T-cell (primary cell): ENCODE results near the gene TRIP12. TPM values are rescaled to one million over a fixed set of nuclear protein-coding genes. Genes with fewer than 3 reads are reported as not detected.

Experiments used
- ATAC-seq, 4 experiments: fragments of 200-7000 bp in 3 of 4; fragments of 150-1000 bp in 1 of 4; cut with Tn5 transposase; replicated peaks in 1 of 4; 1 replicate in 3 of 4; 2 replicates in 1 of 4; pipeline ENCODE4 v1.10.0; 2021; ENCODE audit warnings: moderate library complexity in 3 of 4, mild to moderate bottlenecking in 2 of 4, moderate number of reproducible peaks in 1 of 4
- CTCF ChIA-PET, 2 donors: fragments of 300-600 bp; sonication (Branson Sonifier 250); formaldehyde crosslinking; loops; one replicate each; lab custom pipeline; 2022; ENCODE audit warnings: antibody characterized with exemption in 2 of 2; lab: Charles Lee
- POLR2A ChIA-PET, 2 donors: fragments of 300-600 bp; sonication (Branson Sonifier 250); formaldehyde crosslinking; loops; one replicate each; lab custom pipeline; 2022; ENCODE audit warnings: antibody characterized with exemption in 2 of 2; lab: Charles Lee
- DNase-seq, 35 experiments: peaks; one replicate each; pipeline versions ENCODE4 v3.0.0 to v3.0.0-alpha.2; 2013 to 2023
- H3K27ac ChIP-seq: one replicate; pipeline ENCODE4 v1.5.1; 2013; ENCODE audit warnings: low read length
- H3K27me3 ChIP-seq, 2 experiments: replicated peaks in 1 of 2; 1 replicate in 1 of 2; 2 replicates in 1 of 2; pipeline versions ENCODE4 v1.6.1 to v1.7.0; 2013; ENCODE audit warnings: low read length in 1 of 2, mixed read lengths in 1 of 2; ENCODE audit not compliant: control insufficient read depth in 2 of 2, insufficient read depth in 2 of 2; ENCODE audit errors: extremely low read depth in 1 of 2
- H3K36me3 ChIP-seq, 2 donors: 1 replicate in 1 of 2; 2 replicates in 1 of 2; pipeline versions ENCODE4 v1.6.1 to v1.7.0; 2013; ENCODE audit warnings: low read length in 1 of 2; ENCODE audit not compliant: control insufficient read depth in 2 of 2, insufficient read depth in 1 of 2; ENCODE audit errors: extremely low read depth in 1 of 2
- H3K4me1 ChIP-seq, 2 experiments: 1 replicate in 1 of 2; 2 replicates in 1 of 2; pipeline versions ENCODE4 v1.6.1 to v1.7.0; 2013; ENCODE audit warnings: low read length in 2 of 2, mixed read lengths in 1 of 2; ENCODE audit not compliant: insufficient read depth in 2 of 2, control insufficient read depth in 1 of 2; ENCODE audit errors: extremely low read depth in 1 of 2
- H3K4me3 ChIP-seq, 2 donors: 1 replicate in 1 of 2; 2 replicates in 1 of 2; pipeline versions ENCODE4 v1.5.1 to v1.7.0; 2013; ENCODE audit warnings: mild to moderate bottlenecking in 2 of 2, low read length in 1 of 2, moderate library complexity in 1 of 2; ENCODE audit not compliant: control insufficient read depth in 1 of 2; ENCODE audit errors: extremely low read depth in 1 of 2
- H3K9me3 ChIP-seq: 2 replicates; pipeline ENCODE4 v1.7.0; 2013
- H3K27ac Mint-ChIP-seq, 2 donors: one replicate each; pipeline ENCODE4 v1.8.0; 2020 to 2021; ENCODE audit warnings: mild to moderate bottlenecking in 2 of 2, mixed read lengths in 2 of 2
- H3K27me3 Mint-ChIP-seq, 2 donors: one replicate each; pipeline ENCODE4 v1.8.0; 2021 to 2022; ENCODE audit warnings: mixed read lengths in 2 of 2
- H3K36me3 Mint-ChIP-seq: one replicate; pipeline ENCODE4 v1.8.0; 2021; ENCODE audit warnings: mixed read lengths
- H3K4me1 Mint-ChIP-seq, 3 donors: one replicate each; pipeline ENCODE4 v1.8.0; 2020 to 2022; ENCODE audit warnings: mixed read lengths in 3 of 3, mild to moderate bottlenecking in 1 of 3
- H3K4me3 Mint-ChIP-seq, 3 donors: one replicate each; pipeline ENCODE4 v1.8.0; 2020 to 2022; ENCODE audit warnings: mild to moderate bottlenecking in 3 of 3, mixed read lengths in 3 of 3, moderate library complexity in 3 of 3
- H3K9me3 Mint-ChIP-seq, 3 donors: one replicate each; pipeline ENCODE4 v1.8.0; 2020 to 2022; ENCODE audit warnings: mixed read lengths in 3 of 3
- WGBS: methylation state at CpG from one replicate; pipeline ENCODE4 v1.1.5; 2013; ENCODE audit warnings: missing lambda C conversion rate; ENCODE audit not compliant: insufficient coverage; 5-methylcytosine and 5-hydroxymethylcytosine counted together
- total RNA-seq, 35 experiments: library from RNA in 6 of 35; stranded (reverse) in 6 of 35; fragments of 120-200 nt in 1 of 35; gene quantifications; one replicate each; pipeline versions ENCODE4 v1.2.1 to v1.2.4 and lab custom pipeline; 2013 to 2026

TRIP12 gene
- total RNA-seq, 5 donors from 2014 or later (not counting 1 experiment from before 2014, with no cell fraction given), result 185 to 219 (median 192) TPM

DNA sequence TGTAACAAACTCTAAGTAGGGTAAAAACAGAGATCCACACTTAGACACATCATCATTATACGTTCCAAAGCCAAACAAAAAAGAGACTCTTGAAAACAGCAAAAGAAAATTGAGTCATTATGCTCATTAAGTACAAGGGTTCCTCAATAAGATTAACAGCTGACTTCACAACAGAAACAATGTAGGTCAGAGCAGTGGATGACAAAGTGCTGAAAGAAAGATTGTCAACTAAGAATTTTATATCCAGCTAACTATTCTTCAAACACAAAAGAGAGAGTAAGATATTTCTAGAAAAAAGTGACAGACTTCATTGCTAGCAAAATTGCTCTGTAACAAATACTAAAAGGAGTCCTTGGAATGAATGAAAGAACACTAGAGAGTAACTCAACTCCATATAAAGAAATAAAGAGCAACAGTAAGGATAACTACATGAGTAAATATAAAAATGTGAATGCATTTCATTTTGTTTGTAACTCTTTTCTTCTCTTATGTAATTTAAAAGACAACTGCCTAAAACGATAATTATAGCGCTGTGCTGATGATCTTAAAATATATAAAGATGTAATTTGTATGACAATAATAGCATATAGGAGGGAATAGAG, 183.7 kb downstream of the TRIP12 start:
- H3K4me3 Mint-ChIP-seq, result no peak overlapping the region
- Histone ChIP-seq H3K4me3 (no peak overlapping the region), H3K27me3 (peaks cover 0 to 2% of the 10 kb centered on the region in 2 experiments), H3K36me3 (no peaks in the 10 kb centered on the region), H3K9me3 (peaks cover 3% of the 10 kb centered on the region), H3K27ac (no peak overlapping the region), H3K4me1 (no peaks in the 10 kb centered on the region)
- DNase-seq (no peak), ATAC-seq (no peak)
- no CpG with 5 or more reads among the region's 3 CpGs for WGBS
- H3K36me3 Mint-ChIP-seq, result peaks cover 9% of the 10 kb centered on the region
- peaks cover 0 to under 1% (median 0%) of the 10 kb centered on the region in 3 donors for H3K4me1 Mint-ChIP-seq
- no peak overlapping the region for H3K27ac Mint-ChIP-seq
- peaks cover 0 to 2% of the 10 kb centered on the region in 2 donors for H3K27me3 Mint-ChIP-seq
- POLR2A ChIA-PET, result no interaction called here
- peaks cover 17 to 35% (median 25%) of the 10 kb centered on the region in 3 donors for H3K9me3 Mint-ChIP-seq
- CTCF ChIA-PET, result no interaction called here

GRCh38 chr2:229734410-229734809, 187.4 kb downstream of the TRIP12 start:
- H3K4me1 ChIP-seq, result no peaks in the 10 kb centered on the region
- no CpG with 5 or more reads among the region's 1 CpG for WGBS
- ATAC-seq (no peak), DNase-seq (no peak)
- H3K27ac ChIP-seq, result no peak overlapping the region
- no peaks in the 10 kb centered on the region for H3K36me3 ChIP-seq
- no peak overlapping the region for H3K4me3 ChIP-seq
- no peak overlapping the region for H3K27ac Mint-ChIP-seq
- H3K9me3 Mint-ChIP-seq, result peaks cover 17 to 26% (median 23%) of the 10 kb centered on the region in 3 donors
- H3K27me3 Mint-ChIP-seq, result peaks cover 2 to 6% of the 10 kb centered on the region in 2 donors
- peaks cover 0 to 6% (median 0%) of the 10 kb centered on the region in 3 donors for H3K4me1 Mint-ChIP-seq
- H3K4me3 Mint-ChIP-seq, result no peak overlapping the region
- POLR2A ChIA-PET, result no interaction called here
- peaks cover 3% of the 10 kb centered on the region for H3K9me3 ChIP-seq
- peaks cover 9% of the 10 kb centered on the region for H3K36me3 Mint-ChIP-seq
- CTCF ChIA-PET, result no interaction called here
- peaks cover 0 to 2% of the 10 kb centered on the region in 2 experiments for H3K27me3 ChIP-seq

- CTCF ChIA-PET, result no interaction called here
- ATAC-seq (no peak), DNase-seq (no peak)
- POLR2A ChIA-PET, result no interaction called here
- H3K4me3 ChIP-seq, result no peak overlapping the region
- Mint-ChIP-seq H3K4me3 (no peak overlapping the region), H3K9me3 (peaks cover 12 to 20% (median 16%) of the 10 kb centered on the region in 3 donors), H3K4me1 (peaks cover 0 to 6% (median 0%) of the 10 kb centered on the region in 3 donors), H3K36me3 (peaks cover 9% of the 10 kb centered on the region), H3K27me3 (peaks cover 2 to 6% of the 10 kb centered on the region in 2 donors), H3K27ac (no peak overlapping the region)
- WGBS, result 80% methylated on average over 1 of the region's 6 CpGs
- H3K36me3 ChIP-seq, result no peaks in the 10 kb centered on the region
- H3K4me1 ChIP-seq, result no peaks in the 10 kb centered on the region
- H3K27me3 ChIP-seq, result peaks cover 0 to 2% of the 10 kb centered on the region in 2 experiments
- no peak overlapping the region for H3K27ac ChIP-seq
- no peaks in the 10 kb centered on the region for H3K9me3 ChIP-seq
Measured at GRCh38 chr2:229733611-229734245, 188.1 kb downstream of the TRIP12 start.

- Histone ChIP-seq H3K27me3 (peaks cover 0 to 5% of the 10 kb centered on the region in 2 experiments), H3K4me3 (no peak overlapping the region), H3K4me1 (no peaks in the 10 kb centered on the region), H3K9me3 (no peaks in the 10 kb centered on the region), H3K27ac (no peak overlapping the region), H3K36me3 (no peaks in the 10 kb centered on the region)
- Mint-ChIP-seq H3K27me3 (peaks cover 2 to 6% of the 10 kb centered on the region in 2 donors), H3K27ac (no peak overlapping the region), H3K36me3 (peaks cover 8% of the 10 kb centered on the region), H3K4me3 (no peak overlapping the region), H3K4me1 (peaks cover 0 to 6% (median 0%) of the 10 kb centered on the region in 3 donors), H3K9me3 (peaks cover 10 to 11% (median 11%) of the 10 kb centered on the region in 3 donors)
- ATAC-seq, result no peak
- no peak for DNase-seq
- ChIA-PET CTCF (no interaction called here), POLR2A (no interaction called here)
- 90% methylated on average over 5 of the region's 6 CpGs for WGBS
Measured at GRCh38 chr2:229732897-229733296, 188.9 kb downstream of the TRIP12 start.

DNA sequence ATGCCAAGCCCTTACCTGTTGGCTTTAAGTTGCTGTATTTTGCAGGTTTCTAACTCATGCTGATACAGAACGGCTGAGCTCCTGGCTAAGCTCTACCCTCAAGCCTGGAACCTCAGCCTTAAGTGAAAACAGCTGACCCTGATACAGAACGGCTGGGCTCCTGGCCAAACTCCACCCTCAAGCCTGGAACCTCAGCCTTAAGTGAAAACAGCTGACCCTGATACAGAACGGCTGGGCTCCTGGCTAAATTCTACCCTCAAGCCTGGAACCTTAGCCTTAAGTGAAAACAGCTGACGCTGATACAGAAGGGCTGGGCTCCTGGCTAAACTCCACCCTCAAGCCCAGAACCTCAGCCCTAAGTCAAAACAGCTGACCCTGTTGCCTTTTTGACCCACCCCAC, 189.9 kb downstream of the TRIP12 start:
- no peak overlapping the region for H3K27ac Mint-ChIP-seq
- CTCF ChIA-PET, result interaction anchor here in 1 of 2 donors (0.7 kb wide), 1 partner anchor 20 kb away, joined by 4 read pairs; no protein-coding TSS in a partner anchor
- peaks cover 0 to 6% (median 0%) of the 10 kb centered on the region in 3 donors for H3K4me1 Mint-ChIP-seq
- no peaks in the 10 kb centered on the region for H3K4me1 ChIP-seq
- H3K4me3 Mint-ChIP-seq, result no peak overlapping the region
- H3K36me3 Mint-ChIP-seq, result peaks cover 4% of the 10 kb centered on the region
- no peak for DNase-seq
- 67% methylated on average over 4 of the region's 4 CpGs for WGBS
- H3K36me3 ChIP-seq, result no peaks in the 10 kb centered on the region
- H3K9me3 ChIP-seq, result no peaks in the 10 kb centered on the region
- peaks cover 2 to 6% of the 10 kb centered on the region in 2 donors for H3K27me3 Mint-ChIP-seq
- no peak overlapping the region for H3K4me3 ChIP-seq
- peaks cover 1 to 2% (median 2%) of the 10 kb centered on the region in 3 donors for H3K9me3 Mint-ChIP-seq
- POLR2A ChIA-PET, result interaction anchor here in 1 of 2 donors (0.6 kb wide), 1 partner anchor 447 kb away, joined by 3 read pairs; no protein-coding TSS in a partner anchor
- peaks cover 0 to 8% of the 10 kb centered on the region in 2 experiments for H3K27me3 ChIP-seq
- no peak for ATAC-seq
- no peak overlapping the region for H3K27ac ChIP-seq

- no peaks in the 10 kb centered on the region for H3K9me3 Mint-ChIP-seq
- H3K4me3 Mint-ChIP-seq, result no peak overlapping the region
- H3K27ac Mint-ChIP-seq, result no peak overlapping the region
- peaks cover 0 to 6% (median 0%) of the 10 kb centered on the region in 3 donors for H3K4me1 Mint-ChIP-seq
- no peaks in the 10 kb centered on the region for H3K4me1 ChIP-seq
- peaks cover 5 to 6% of the 10 kb centered on the region in 2 donors for H3K27me3 Mint-ChIP-seq
- no peak overlapping the region for H3K27ac ChIP-seq
- ChIA-PET POLR2A (interaction anchor here in 1 of 2 donors (0.6 kb wide), 1 partner anchor 447 kb away, joined by 3 read pairs; no protein-coding TSS in a partner anchor), CTCF (interaction anchor here in 1 of 2 donors (0.7 kb wide), 1 partner anchor 19 kb away, joined by 4 read pairs; no protein-coding TSS in a partner anchor)
- ATAC-seq (no peak), DNase-seq (no peak)
- peaks cover 4% of the 10 kb centered on the region for H3K36me3 Mint-ChIP-seq
- no peaks in the 10 kb centered on the region for H3K9me3 ChIP-seq
- H3K4me3 ChIP-seq, result no peak overlapping the region
- no peaks in the 10 kb centered on the region for H3K36me3 ChIP-seq
- WGBS, result 69% methylated on average over 2 of the region's 5 CpGs
- peaks cover 0 to 12% of the 10 kb centered on the region in 2 experiments for H3K27me3 ChIP-seq
Measured at GRCh38 chr2:229731363-229731762, 190.4 kb downstream of the TRIP12 start.
